Right cardiac atrium (tissue), 5 donors: ENCODE data around the gene MOB3C. TPM values are rescaled to one million over a fixed set of nuclear protein-coding genes. Genes with fewer than 3 reads are reported as not detected.
A peak's percentile ranks its signal among the peaks of the same experiment; 100 is the strongest.

Experiments
- ATAC-seq, 2 donors: fragments of 200-7000 bp; cut with Tn5 transposase; one replicate each; pipeline versions ENCODE4 v1.8.0 to v1.9.1; 2020; ENCODE audit warnings: moderate library complexity in 2 of 2, mild to moderate bottlenecking in 1 of 2
- DNase-seq, 3 donors: peaks; one replicate each; pipeline ENCODE4 v3.0.0-alpha.2; 2020
- H3K27ac ChIP-seq: one replicate; pipeline ENCODE4 v1.5.1; 2013; ENCODE audit warnings: mild to moderate bottlenecking, low read length, control low read depth, moderate library complexity
- H3K27me3 ChIP-seq: one replicate; pipeline ENCODE4 v1.6.1; 2013; ENCODE audit not compliant: control insufficient read depth, insufficient read depth
- H3K4me1 ChIP-seq: one replicate; pipeline ENCODE4 v1.6.1; 2013; ENCODE audit warnings: low read length; ENCODE audit not compliant: control insufficient read depth, insufficient read depth
- H3K4me3 ChIP-seq: one replicate; pipeline ENCODE4 v1.5.1; 2013; ENCODE audit warnings: low read length, control low read depth
- H3K9me3 ChIP-seq: one replicate; pipeline ENCODE4 v1.6.1; 2013; ENCODE audit warnings: low read length; ENCODE audit not compliant: control insufficient read depth
- WGBS: extraction: QIAGEN DNeasy Blood & Tissue Kit; methylation state at CpG from one replicate; pipeline ENCODE4 v1.1.7; 2013; 5-methylcytosine and 5-hydroxymethylcytosine counted together
- intact Hi-C, 4 donors: fragments of 100-400 bp; cut with DNase I; formaldehyde crosslinking; loops; one replicate each; pipeline versions ENCODE4 v1.11.0 to v1.14.0; 2022 to 2023
- polyA plus RNA-seq: library from polyadenylated mRNA; stranded (reverse); fragments of 200-250 nt; gene quantifications from one replicate; pipeline ENCODE4 v1.2.3, GENCODE V29; 2013
- total RNA-seq, 4 donors: library from RNA; stranded (reverse); fragmentation: NEBNext Ultra II Directional; extraction: Animal tissue kit (Norgen Biotek cat#: 25700); gene quantifications; one replicate each; pipeline ENCODE4 v1.2.1, GENCODE V29; 2021
- donor health status: healthy with polysubstance abuse.
- donor health status: DM: no; HTN: yes; CAD: no.
- donor health status: DM: no; HTN: no; CAD: no.
- donor health status: DM: no; HTN: yes; CAD: no; lungs with severe emphysema.
- donor health status: DM: yes; HTN: yes; CAD: no.

Gene MOB3C
- total and polyA plus RNA-seq, 5 donors = 10.3 to 20.9 (median 15.4) TPM

GRCh38 chr1:46606255-46606965 is 10.2 kb downstream of the MOB3C start:
- H3K9me3 ChIP-seq = no peaks in the 10 kb centered on the region
- peaks cover 19% of the 10 kb centered on the region for H3K4me1 ChIP-seq
- 95% methylated on average over 2 of the region's 2 CpGs for WGBS
- no peak for ATAC-seq
- no peaks in the 10 kb centered on the region for H3K27me3 ChIP-seq
- H3K4me3 ChIP-seq = no peak overlapping the region
- no peak for DNase-seq
- peak overlapping the region; percentile 54 for H3K27ac ChIP-seq
- intact Hi-C loops = no loop called here

GRCh38 chr1:46605232-46605631 is 11.4 kb downstream of the MOB3C start:
- Histone ChIP-seq H3K4me1 (peaks cover 19% of the 10 kb centered on the region), H3K27ac (no peak overlapping the region), H3K4me3 (no peak overlapping the region), H3K27me3 (no peaks in the 10 kb centered on the region), H3K9me3 (no peaks in the 10 kb centered on the region)
- intact Hi-C loops = no loop called here
- DNase-seq = no peak
- 84% methylated on average over 2 of the region's 2 CpGs for WGBS
- ATAC-seq = no peak

GRCh38 chr1:46603858-46604549 is 12.6 kb downstream of the MOB3C start, which contains the start of gene MKNK1:
Gene MKNK1, minus strand, starts transcription at chr1:46604268. Its CDS starts 20,941 bp downstream, at chr1:46583327.
- Histone ChIP-seq H3K4me3 (peak within 1 kb of the TSS; percentile 50), H3K4me1 (peaks cover 23% of the 10 kb centered on the region), H3K27me3 (no peaks in the 10 kb centered on the region), H3K9me3 (no peaks in the 10 kb centered on the region), H3K27ac (peak within 1 kb of the TSS; percentile 31)
- under 1% methylated on average over 53 of the region's 53 CpGs for WGBS
- DNase-seq (peak; percentile 98 to 100 (median 99)), ATAC-seq (peak; percentile 97)
- intact Hi-C loops = no loop called here

DNA sequence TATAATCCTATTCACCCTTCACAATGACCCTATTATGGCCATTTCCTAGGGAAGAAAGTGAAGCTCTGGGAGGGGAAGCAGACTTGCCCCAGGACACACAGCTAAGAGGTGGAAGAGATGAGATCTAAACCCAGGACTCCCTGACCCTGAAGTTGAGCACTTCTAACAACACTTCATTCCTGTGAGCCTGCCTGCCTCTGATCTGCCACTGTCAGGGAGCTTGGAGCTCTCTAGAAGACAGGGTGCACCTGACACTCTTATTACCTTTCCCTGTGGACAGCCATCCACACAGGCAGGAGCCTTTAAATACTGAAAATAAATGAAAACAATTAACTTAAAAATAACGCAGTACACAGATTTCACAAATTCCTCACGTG is 13.1 kb downstream of the MOB3C start:
- ATAC-seq (peak in 1 of 2 donors; percentile 3), DNase-seq (no peak)
- H3K9me3 ChIP-seq = no peaks in the 10 kb centered on the region
- intact Hi-C loops = no loop called here
- H3K27me3 ChIP-seq = no peaks in the 10 kb centered on the region
- peaks cover 23% of the 10 kb centered on the region for H3K4me1 ChIP-seq
- H3K4me3 ChIP-seq = peak overlapping the region; percentile 50
- H3K27ac ChIP-seq = peak overlapping the region; percentile 13
- WGBS = 0% methylated on average over 2 of the region's 2 CpGs

GRCh38 chr1:46601257-46602007 is 15.2 kb downstream of the MOB3C start:
- peaks cover 13% of the 10 kb centered on the region for H3K4me1 ChIP-seq
- no peak overlapping the region for H3K4me3 ChIP-seq
- intact Hi-C loops = no loop called here
- 83% methylated on average over 3 of the region's 3 CpGs for WGBS
- H3K27me3 ChIP-seq = no peaks in the 10 kb centered on the region
- DNase-seq (no peak), ATAC-seq (no peak)
- no peaks in the 10 kb centered on the region for H3K9me3 ChIP-seq
- no peak overlapping the region for H3K27ac ChIP-seq

DNA sequence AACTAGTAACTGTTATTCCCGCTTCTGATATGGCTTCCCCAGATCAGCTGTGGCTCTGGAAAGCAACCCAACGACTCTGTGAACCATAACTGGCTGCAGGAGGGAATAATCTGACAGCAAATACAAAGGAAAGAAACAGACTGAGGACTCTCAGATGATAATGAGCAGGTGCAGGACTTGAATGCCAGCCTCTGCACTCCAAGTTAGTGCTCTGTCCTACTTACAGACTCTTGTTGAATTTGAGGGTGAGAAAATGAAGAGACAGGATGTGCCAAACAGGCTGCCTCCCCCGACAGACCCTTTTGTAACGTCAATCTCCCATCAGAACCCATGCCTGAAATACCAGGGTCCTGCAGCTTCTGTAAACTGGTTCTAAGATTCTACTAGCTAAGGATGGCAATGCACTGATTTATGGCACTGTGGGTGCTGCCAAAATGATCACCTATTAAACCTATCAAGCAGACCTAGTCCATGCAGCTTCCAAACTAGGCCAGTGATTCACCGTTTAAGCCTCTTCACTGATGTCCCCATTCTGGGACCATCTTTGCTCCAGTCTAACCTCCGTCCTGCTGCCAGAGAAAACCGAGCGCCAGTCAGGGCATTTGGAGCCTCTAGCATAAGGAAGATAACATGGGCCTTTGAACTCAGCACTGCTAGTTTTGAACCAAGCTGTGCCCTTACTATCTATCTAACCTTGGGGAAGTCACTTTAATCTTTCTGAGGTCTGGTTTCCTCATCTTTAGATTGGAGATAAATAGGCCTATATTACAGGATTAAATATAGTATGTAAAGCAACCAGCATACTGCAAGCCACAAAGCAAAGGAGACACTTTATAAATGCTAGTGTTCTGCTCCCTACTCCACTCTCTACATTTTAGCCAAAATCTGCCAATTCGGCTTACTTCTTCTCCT is 17.3 kb downstream of the MOB3C start:
- intact Hi-C loops = no loop called here
- no peak for DNase-seq
- H3K27ac ChIP-seq = no peak overlapping the region
- WGBS = 82% methylated on average over 9 of the region's 9 CpGs
- no peak for ATAC-seq
- H3K4me1 ChIP-seq = peaks cover 10% of the 10 kb centered on the region
- no peaks in the 10 kb centered on the region for H3K9me3 ChIP-seq
- H3K27me3 ChIP-seq = no peaks in the 10 kb centered on the region
- H3K4me3 ChIP-seq = no peak overlapping the region

DNA sequence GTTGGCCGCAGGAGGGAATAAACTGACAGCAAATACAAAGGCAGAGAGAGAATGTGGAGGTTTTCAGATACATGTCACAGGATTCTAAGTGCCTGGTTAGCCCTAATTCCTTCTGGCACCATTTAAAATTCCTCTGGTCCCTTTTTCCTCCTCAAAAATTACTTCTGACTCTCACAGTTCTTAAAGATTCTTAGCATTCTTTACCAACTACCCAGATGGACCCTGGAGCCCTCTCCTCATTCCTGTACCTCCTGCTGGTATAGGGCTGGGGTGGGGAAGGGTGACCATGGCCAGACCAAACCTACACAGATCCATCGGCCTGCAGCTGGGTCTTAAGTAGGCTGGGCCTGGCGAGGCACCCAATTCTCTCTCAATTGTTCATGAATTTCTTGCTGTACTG is 19.8 kb downstream of the MOB3C start:
- peaks cover 4% of the 10 kb centered on the region for H3K4me1 ChIP-seq
- H3K27me3 ChIP-seq = no peaks in the 10 kb centered on the region
- 87% methylated on average over 3 of the region's 3 CpGs for WGBS
- DNase-seq (no peak), ATAC-seq (no peak)
- no peak overlapping the region for H3K4me3 ChIP-seq
- H3K9me3 ChIP-seq = no peaks in the 10 kb centered on the region
- intact Hi-C loops = no loop called here
- no peak overlapping the region for H3K27ac ChIP-seq

GRCh38 chr1:46596036-46596435 is 20.6 kb downstream of the MOB3C start:
- intact Hi-C loops = no loop called here
- no peaks in the 10 kb centered on the region for H3K9me3 ChIP-seq
- no peak overlapping the region for H3K4me3 ChIP-seq
- ATAC-seq (no peak), DNase-seq (no peak)
- H3K27ac ChIP-seq = no peak overlapping the region
- whole genome bisulfite sequencing = 100% methylated on average over 1 of the region's 1 CpG
- no peaks in the 10 kb centered on the region for H3K27me3 ChIP-seq
- H3K4me1 ChIP-seq = peaks cover 4% of the 10 kb centered on the region

- DNase-seq (peak; percentile 83 to 93 (median 88)), ATAC-seq (peak; percentile 76 to 78)
- Histone ChIP-seq H3K27me3 (no peaks in the 10 kb centered on the region), H3K9me3 (no peaks in the 10 kb centered on the region), H3K4me1 (peaks cover 4% of the 10 kb centered on the region), H3K4me3 (no peak overlapping the region), H3K27ac (no peak overlapping the region)
- intact Hi-C loops = no loop called here
- WGBS = 39% methylated on average over 3 of the region's 3 CpGs
Measured at GRCh38 chr1:46595127-46595526, 21.5 kb downstream of the MOB3C start.

- no peaks in the 10 kb centered on the region for H3K27me3 ChIP-seq
- no peak overlapping the region for H3K27ac ChIP-seq
- intact Hi-C loops = no loop called here
- DNase-seq = no peak
- H3K4me3 ChIP-seq = no peak overlapping the region
- peaks cover under 1% of the 10 kb centered on the region for H3K4me1 ChIP-seq
- no peaks in the 10 kb centered on the region for H3K9me3 ChIP-seq
- 87% methylated on average over 5 of the region's 5 CpGs for WGBS
- ATAC-seq = no peak
Measured at GRCh38 chr1:46594063-46594462, 22.5 kb downstream of the MOB3C start.
